GM19328 (cell line): ENCODE measurements around the gene RAB33B.

Experiments used
- ATAC-seq: cut with Tn5 transposase; IDR thresholded peaks from one replicate; pipeline ENCODE4 v1.9.1; 2021; ENCODE audit warnings: mild to moderate bottlenecking, moderate library complexity; ENCODE audit not compliant: unreplicated experiment

RAB33B gene

GRCh38 chr4:139503622-139504166 is 49.8 kb downstream of the RAB33B start:
- ATAC-seq: no peak

DNA sequence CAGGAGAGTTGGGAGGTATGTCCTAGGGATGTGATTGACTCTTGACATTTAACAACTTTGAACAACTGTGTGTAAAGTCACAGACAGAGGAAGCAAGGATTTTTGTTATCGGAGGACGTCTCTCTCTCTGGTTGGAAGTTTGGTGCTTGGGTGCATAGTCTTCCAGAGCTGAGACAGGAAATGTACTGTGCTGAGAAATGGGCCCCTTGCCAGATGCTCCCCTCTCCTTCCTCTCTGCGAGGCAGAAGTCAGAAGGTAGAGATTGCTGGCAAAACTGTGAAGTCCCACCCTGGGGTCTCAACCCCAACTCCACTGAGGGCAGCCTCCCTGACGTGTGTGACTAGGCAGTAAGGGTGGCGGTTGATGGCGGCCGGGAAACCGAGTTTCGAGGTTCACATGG is 52.9 kb downstream of the RAB33B start:
- ATAC-seq: no peak

- no peak for ATAC-seq
Observed at GRCh38 chr4:139508581-139509237, 54.8 kb downstream of the RAB33B start.

GRCh38 chr4:139509727-139510410 is 55.9 kb downstream of the RAB33B start:
- no peak for ATAC-seq

DNA sequence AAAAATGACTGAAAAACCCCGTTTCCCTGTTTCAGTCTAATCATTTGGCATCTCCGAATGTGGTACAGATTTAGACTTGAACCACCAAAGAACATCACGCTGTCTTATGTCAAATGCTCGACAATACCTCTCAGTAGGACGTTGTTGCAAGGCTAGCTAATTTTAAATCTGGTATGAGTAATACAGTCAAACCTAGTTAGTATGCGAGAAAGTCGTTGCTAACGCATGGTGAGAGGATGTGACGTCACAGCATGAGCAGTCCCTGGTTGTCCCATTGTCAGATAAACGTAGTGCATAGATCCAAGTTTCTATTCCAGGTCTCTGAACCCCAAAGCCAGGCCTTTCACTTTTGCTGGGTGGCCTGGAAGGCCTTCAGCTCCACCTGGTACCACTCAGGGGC is 57.4 kb downstream of the RAB33B start:
- no peak for ATAC-seq

- no peak for ATAC-seq
Observed at GRCh38 chr4:139514382-139515059, 60.6 kb downstream of the RAB33B start.

DNA sequence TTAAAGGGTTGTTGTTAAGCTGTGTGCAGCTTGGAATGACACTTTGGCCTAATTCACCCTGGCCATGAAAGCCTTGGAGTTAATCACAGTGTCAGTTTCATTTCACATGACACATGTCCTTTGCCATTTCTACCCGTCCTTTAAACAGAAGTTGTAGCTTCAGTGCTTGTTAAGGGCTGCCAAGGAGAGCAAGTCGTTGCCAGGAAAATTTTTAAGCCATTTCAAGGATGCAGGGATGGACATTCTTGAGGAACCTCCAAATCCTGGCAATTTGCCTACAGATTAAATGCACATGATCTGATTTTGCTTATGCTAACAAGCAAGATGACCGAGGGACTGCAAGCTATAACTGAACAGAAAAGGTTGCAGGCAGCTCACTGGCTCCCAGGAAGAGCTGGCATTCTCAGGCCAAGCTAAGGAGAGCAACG is 61.6 kb downstream of the RAB33B start:
- ATAC-seq: no peak

DNA sequence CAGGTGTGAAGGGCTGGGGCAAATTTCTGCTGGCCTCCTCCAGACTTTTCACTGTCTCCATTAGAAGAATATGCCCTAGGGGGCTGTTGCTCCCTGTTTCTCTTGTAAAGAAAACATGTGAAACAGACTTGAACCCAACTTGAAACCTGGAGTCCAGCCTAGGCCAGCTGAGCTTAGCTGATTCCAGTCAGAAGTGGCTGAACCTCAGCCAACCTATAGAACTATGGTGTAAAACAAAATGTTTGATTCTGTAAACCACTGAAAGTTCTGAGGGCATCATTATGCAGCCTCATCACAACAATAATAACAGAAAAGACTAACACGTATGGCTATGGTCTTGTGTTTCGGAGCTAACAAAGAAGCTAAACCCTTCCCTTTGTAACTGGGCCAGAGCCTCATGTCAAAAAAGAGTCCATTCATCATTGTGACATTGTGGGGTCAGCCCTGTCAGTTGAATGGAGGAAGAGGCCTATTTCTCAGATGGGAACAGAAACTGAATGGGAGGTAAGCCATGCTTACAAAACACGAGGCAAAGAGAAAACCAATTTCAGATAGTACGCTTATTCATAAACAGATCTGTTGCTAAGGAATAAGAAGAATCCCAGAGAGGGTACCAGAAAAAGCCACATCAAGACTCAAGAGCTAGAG is 68.0 kb downstream of the RAB33B start:
- no peak for ATAC-seq

DNA sequence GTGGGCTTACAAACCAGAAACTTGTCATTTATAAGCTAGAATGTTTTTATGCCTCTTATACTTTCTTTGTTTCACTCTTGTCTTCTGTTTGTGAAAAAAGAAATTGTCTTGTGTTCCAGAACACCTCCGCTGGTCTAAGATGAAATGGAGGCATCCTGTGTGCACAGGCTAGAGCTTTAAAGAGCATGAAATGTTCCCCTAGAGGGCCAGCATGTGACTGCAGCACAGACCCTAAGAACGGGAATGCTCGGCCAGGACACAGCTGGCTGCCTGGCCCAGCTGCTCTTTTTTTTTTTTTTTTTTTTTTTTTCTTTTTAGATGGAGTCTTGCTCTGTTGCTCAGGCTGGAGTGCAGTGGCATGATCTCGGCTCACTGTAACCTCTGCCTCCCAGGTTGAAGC is 68.5 kb downstream of the RAB33B start:
- no peak for ATAC-seq

DNA sequence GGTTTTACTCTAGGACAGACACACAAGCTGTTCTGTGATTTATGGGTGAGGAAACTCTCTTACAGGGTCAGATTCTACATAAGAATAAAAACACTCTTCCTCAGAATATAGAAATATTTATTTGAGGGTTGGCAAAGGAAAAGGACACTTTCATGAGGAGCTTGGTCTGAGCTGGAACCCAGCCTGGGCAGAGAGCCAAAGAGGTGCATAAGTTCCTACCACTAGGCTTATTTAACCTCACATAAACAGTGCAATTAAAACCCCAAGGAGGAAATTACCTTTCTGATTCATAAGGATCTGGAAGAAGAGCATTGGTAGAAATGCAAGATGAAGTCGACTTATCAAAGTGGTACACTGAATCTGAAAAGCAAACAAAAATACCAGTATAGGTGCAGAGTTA is 69.2 kb downstream of the RAB33B start:
- no peak for ATAC-seq

DNA sequence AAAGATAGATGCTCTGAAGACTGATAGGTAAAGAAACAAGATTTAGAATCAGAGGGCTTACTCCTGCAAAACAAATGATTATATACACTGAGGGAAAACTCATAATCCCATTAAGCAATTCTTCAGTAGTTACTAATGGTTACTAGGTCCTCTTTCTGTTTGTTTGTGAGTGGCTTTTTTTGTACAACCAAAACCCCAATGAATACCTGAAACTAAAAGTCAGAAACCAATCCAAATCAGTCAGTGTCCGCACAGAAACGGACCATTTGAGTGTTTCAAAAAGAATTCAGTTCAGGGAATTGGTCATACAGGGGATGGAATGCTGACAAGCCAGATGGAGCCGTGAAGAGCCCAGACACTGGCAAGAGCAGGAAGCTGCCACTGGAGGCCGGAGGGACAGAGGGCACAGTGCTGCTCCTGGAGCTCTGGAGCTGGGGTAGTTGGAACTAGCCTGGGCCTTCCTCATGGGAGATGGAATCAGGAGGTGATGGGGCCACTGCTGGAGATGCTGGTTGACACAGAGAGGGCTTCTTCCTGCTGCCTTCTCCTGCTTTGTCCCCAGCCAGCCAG is 70.2 kb downstream of the RAB33B start:
- ATAC-seq: no peak

GRCh38 chr4:139525414-139525813 is 71.5 kb downstream of the RAB33B start:
- no peak for ATAC-seq
